Nephron (organoid): ENCODE data around the gene GPR179.

Experiments
- H3K27ac Mint-ChIP-seq, 3 experiments: 2 replicates each; pipeline ENCODE4 v1.8.0; 2020; ENCODE audit warnings: mixed read lengths in 3 of 3, mild to moderate bottlenecking in 2 of 3, moderate library complexity in 1 of 3
- H3K27me3 Mint-ChIP-seq: 2 replicates; pipeline ENCODE4 v1.8.0; 2021; ENCODE audit warnings: low read depth, mild to moderate bottlenecking, moderate library complexity, mixed read lengths
- H3K36me3 Mint-ChIP-seq: 2 replicates; pipeline ENCODE4 v1.8.0; 2020; ENCODE audit warnings: low read depth, mixed read lengths
- H3K4me1 Mint-ChIP-seq: 2 replicates; pipeline ENCODE4 v1.8.0; 2020; ENCODE audit warnings: mixed read lengths
- H3K4me3 Mint-ChIP-seq, 3 experiments: 2 replicates each; pipeline ENCODE4 v1.8.0; 2020; ENCODE audit warnings: mild to moderate bottlenecking in 3 of 3, mixed read lengths in 3 of 3, moderate library complexity in 2 of 3
- H3K9me3 Mint-ChIP-seq: 2 replicates; pipeline ENCODE4 v1.8.0; 2020; ENCODE audit warnings: mixed read lengths
- CTCF ChIP-seq, 3 experiments: fragments of 200-600 bp; sonication (generic); IDR thresholded peaks; one replicate each; pipeline ENCODE4 v1.5.0; 2021; ENCODE audit warnings: antibody characterized with exemption in 3 of 3; ENCODE audit not compliant: unreplicated experiment in 3 of 3

GPR179 gene

GRCh38 chr17:38343608-38344419 lies at the start of gene GPR179:
TSS of gene GPR179 (minus strand) at chr17:38343956. CDS start at chr17:38343789, 167 bp downstream.
- no peaks in the 10 kb centered on the region for H3K9me3 Mint-ChIP-seq
- H3K27me3 Mint-ChIP-seq: peaks cover 7% of the 10 kb centered on the region
- H3K4me3 Mint-ChIP-seq: no peak within 1 kb of the TSS
- no peak for TF ChIP-seq CTCF (IDR thresholded peaks at IDR 0.05; ENCODE audit: unreplicated experiment in 3 of 3)
- no peaks in the 10 kb centered on the region for H3K4me1 Mint-ChIP-seq
- no peaks in the 10 kb centered on the region for H3K36me3 Mint-ChIP-seq
- no peak within 1 kb of the TSS for H3K27ac Mint-ChIP-seq

GRCh38 chr17:38379448-38379847 lies 35.7 kb upstream of the GPR179 start:
- Mint-ChIP-seq H3K4me3 (no peak overlapping the region), H3K27ac (no peak overlapping the region), H3K4me1 (no peaks in the 10 kb centered on the region), H3K27me3 (no peaks in the 10 kb centered on the region), H3K9me3 (no peaks in the 10 kb centered on the region), H3K36me3 (peaks cover 49% of the 10 kb centered on the region)
- no peak for TF ChIP-seq CTCF (IDR thresholded peaks at IDR 0.05; ENCODE audit: unreplicated experiment in 3 of 3)

GRCh38 chr17:38369124-38369886 lies 25.5 kb upstream of the GPR179 start:
- Mint-ChIP-seq H3K4me1 (no peaks in the 10 kb centered on the region), H3K27me3 (no peaks in the 10 kb centered on the region), H3K4me3 (no peak overlapping the region), H3K27ac (no peak overlapping the region), H3K36me3 (peaks cover 43% of the 10 kb centered on the region), H3K9me3 (no peaks in the 10 kb centered on the region)
- no peak for TF ChIP-seq CTCF (IDR thresholded peaks at IDR 0.05; ENCODE audit: unreplicated experiment in 3 of 3)

- Mint-ChIP-seq H3K36me3 (peaks cover 31% of the 10 kb centered on the region), H3K4me3 (no peak overlapping the region), H3K4me1 (peaks cover 16% of the 10 kb centered on the region), H3K9me3 (no peaks in the 10 kb centered on the region), H3K27ac (no peak overlapping the region), H3K27me3 (no peaks in the 10 kb centered on the region)
- TF ChIP-seq CTCF (IDR thresholded peaks at IDR 0.05; ENCODE audit: unreplicated experiment in 3 of 3): no peak
These were observed 21.0 kb upstream of the GPR179 start for GRCh38 chr17:38364741-38365140.

- no peak for TF ChIP-seq CTCF (IDR thresholded peaks at IDR 0.05; ENCODE audit: unreplicated experiment in 3 of 3)
- no peak overlapping the region for H3K4me3 Mint-ChIP-seq
- no peaks in the 10 kb centered on the region for H3K9me3 Mint-ChIP-seq
- H3K4me1 Mint-ChIP-seq: peaks cover 32% of the 10 kb centered on the region
- H3K27me3 Mint-ChIP-seq: no peaks in the 10 kb centered on the region
- peaks cover 18% of the 10 kb centered on the region for H3K36me3 Mint-ChIP-seq
- no peak overlapping the region for H3K27ac Mint-ChIP-seq
These were observed 19.3 kb upstream of the GPR179 start for GRCh38 chr17:38363016-38363415.
